GM12892 (cell line): Measurements from ENCODE around the gene ATOH8.

Source experiments
- POLR2A ChIP-seq: IDR thresholded peaks from 2 replicates; pipeline ENCODE4 v1.6.1; 2011; ENCODE audit warnings: low read depth, low read length, control low read depth
- POLR2AphosphoS5 ChIP-seq: IDR thresholded peaks from 2 replicates; pipeline ENCODE4 v1.6.1; 2011; ENCODE audit warnings: low read depth, low read length, control low read depth

DNA sequence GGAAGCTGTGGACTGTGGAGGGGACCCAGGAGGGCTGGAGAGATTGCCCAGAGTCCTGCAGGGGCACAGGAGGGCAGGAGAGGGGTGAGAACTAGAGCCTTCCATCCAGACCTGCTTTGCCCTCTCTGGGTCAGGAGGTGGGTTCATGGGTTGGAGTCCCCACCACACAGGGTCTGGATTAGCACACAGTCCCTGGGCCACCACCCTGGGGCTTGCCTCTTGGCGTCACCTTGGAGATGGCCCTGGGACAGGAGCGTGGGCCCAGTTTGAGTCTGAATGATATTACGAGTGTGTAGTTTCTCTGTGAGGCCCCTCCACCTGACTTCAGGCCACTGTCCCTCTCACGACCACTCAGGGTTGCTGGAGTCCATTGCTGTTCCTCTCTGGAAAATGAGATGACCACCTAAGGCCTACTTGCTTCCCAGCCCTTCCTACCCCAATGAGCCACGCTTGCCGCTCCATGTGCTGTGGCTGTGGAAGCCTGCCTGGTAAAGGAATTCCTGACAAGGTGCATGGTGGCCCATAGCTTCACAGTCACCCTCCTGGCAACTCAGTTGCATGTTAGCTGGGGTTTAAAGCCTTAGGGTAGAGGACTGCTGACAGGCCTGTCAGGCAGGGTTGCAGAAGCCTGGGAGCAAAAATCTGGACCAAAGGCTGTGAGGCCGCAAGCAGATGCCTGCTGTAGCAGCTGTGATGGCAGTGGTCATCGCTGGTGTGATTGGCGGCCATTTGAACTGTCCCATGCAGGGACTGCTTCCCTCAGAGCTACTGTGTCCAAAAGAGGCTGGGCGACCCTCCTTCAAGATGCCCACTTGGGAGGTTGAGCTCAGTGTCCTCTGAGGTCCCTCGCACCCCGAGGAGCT is 14.2 kb downstream of the ATOH8 start:
- TF ChIP-seq POLR2A (no peak), POLR2AphosphoS5 (no peak)
